GM21723 (cell line): ENCODE results near the gene RALY.

ENCODE experiments used
- ATAC-seq: cut with Tn5 transposase; IDR thresholded peaks from one replicate; pipeline ENCODE4 v1.9.1; 2021; ENCODE audit warnings: mild to moderate bottlenecking, moderate library complexity; ENCODE audit not compliant: unreplicated experiment

The RALY gene

DNA sequence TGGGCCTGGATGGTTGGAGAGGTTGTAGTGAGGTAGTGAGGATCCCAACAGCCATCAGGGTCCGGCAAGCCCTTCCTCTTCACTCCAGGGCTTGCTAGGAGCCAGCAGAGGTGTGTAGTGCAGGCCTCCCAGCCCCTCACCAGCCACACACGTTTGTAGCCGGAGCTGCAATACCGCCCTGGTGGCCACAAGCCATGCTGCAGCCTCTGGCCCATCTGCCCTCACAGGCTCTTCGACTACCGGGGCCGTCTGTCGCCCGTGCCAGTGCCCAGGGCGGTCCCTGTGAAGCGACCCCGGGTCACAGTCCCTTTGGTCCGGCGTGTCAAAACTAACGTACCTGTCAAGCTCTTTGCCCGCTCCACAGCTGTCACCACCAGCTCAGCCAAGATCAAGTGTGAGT is 81.9 kb downstream of the RALY start:
- no peak for ATAC-seq

DNA sequence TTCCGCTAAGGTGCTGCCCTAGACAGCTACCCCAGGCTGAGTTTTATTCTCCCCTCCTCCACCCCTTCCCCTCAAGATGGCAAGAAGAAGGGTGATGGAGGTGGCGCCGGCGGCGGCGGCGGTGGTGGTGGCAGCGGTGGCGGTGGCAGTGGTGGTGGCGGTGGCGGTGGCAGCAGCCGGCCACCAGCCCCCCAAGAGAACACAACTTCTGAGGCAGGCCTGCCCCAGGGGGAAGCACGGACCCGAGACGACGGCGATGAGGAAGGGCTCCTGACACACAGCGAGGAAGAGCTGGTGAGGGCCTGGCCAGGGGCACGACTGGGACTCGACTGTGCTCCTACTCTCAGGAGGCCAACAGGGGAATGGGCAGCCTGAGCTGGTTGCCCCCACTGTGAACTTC is 83.2 kb downstream of the RALY start:
- no peak for ATAC-seq

DNA sequence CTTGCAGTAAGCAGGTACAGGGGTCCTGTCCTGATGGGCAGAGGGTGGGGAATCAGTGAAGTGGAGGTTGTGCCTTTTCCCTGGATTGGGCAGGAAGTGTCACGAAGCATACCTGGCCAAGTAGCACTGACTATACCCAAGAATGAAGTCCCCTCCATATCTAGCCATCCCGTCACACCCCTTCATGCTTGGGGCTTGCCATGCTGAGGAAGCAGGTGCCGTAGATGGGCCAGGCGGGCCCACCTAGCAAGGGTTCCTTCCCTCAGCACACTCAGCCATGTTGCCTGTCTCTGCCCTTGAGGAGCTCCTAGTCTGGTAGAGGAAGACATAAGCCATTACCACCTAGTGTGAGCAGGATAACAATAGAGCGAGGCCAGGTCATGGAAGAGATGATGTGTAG is 84.8 kb downstream of the RALY start:
- ATAC-seq: no peak

DNA sequence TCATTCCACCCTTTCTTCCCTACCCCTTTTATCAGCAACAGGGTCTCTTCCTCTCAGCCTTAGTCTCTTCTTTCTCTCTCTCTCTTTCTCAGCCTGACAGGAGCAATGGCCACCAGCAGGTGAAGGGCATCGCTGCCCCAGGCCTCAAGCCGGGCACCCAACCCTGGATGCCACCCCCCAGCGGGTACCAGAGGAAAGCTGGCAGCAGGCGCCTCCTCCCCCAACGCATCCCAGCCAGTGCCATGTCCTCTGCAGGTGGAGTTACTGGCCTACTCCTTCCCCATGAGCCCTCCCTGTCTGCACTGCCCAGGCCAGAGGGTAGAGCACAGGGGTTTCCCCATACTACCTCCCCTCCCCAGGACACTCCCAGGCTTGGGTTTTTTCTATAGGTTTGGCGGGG is 86.1 kb downstream of the RALY start:
- ATAC-seq: no peak

DNA sequence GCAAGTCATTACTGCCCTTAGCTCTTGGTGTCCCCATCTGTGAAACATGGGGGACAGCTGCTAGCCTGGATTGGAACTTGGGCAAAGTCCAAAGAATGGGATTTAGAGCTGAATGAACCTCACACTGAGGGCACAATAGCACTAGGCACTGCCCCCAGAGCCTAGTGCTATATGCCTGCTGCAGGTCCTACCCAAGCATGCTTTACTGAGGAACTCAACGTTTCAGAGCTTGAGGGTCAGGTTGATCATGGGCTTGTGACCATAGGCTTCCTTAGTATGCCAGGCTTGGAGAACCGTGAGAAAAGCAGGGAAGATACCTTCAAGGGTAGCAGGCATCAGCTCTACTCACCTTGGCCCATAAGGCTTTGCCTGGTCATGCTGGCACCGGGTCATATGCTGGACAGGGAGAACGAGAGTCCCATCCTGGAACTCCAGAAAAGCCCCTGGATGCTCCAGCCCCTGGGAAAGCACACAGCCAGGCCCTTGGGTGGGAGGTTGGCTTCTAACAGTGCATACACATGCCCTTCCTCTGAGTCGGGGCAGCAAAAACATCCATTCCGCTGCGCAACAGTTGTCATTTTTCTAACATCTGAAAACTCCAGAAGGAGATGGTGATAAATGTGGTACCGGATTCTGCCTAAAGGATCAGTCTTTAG is 88.6 kb downstream of the RALY start:
- ATAC-seq: no peak

DNA sequence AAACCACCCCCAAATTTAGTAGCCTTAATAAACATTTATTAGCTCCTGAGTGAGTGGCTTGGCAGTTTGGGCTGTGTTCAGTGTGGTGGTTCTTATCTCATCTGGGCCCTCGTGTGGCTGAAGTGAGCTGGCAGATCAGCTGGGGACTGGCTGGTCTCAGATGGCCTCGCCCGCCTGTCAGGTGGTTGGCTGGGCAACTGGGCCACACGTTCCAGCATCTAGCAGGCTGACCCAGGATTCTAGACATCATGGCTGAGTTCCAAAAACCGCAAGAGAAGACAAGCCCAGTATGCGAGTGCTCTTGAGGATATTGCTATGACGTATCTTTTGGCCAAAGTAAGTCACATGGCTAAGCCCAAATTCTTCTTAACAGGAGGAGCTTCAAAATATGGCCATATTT is 89.4 kb downstream of the RALY start:
- no peak for ATAC-seq

DNA sequence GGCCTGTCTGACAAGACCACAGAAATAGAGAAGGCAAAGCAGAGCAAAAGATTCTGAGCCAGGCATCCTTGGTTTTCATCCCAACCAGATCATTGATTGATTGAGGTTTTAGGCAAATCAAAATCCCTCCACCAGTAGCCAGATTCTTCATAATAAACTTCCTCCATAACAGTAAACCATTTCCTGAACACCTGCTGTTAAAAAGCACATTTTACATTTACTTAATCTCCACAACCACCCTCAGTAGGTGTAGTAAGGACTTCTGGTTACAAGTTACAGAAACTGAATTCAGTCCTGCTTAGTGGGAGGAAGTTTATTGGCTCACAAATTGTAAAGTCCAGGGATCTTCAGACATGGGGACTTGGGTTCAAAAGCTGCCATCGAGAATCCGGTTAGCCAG is 90.1 kb downstream of the RALY start:
- ATAC-seq: no peak

DNA sequence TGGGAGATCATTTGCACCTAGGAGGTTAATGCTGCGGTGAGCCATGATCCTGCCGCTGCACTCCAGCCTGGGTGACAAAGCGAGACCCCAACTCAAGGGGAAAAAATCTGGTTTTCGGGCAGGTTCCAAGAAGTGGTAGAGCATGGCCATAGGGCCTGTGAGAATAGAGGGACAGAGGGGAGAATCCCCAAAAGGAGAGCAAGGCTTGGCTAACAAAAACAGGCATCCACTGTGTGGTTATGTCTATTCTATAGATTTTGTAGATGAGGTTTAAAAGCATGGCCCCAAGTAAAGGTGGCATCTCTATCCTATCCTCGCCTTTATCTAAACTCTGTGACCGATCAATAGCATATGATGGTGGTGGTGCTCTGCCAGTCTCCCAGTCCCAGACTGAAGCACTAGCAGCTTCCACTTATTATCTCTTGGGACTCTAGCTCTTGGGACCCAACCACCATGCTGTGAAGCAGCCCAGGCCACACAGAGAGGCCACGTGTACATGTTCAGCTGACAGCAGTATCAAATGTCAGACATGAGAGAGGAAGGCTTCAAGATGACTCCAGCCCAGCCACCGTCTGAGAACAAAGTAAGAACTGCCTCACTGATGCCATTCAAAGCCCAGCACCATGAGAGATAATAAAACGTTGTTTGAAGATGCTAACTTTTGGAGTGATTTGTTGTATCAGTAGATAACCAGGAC is 90.7 kb downstream of the RALY start:
- no peak for ATAC-seq

DNA sequence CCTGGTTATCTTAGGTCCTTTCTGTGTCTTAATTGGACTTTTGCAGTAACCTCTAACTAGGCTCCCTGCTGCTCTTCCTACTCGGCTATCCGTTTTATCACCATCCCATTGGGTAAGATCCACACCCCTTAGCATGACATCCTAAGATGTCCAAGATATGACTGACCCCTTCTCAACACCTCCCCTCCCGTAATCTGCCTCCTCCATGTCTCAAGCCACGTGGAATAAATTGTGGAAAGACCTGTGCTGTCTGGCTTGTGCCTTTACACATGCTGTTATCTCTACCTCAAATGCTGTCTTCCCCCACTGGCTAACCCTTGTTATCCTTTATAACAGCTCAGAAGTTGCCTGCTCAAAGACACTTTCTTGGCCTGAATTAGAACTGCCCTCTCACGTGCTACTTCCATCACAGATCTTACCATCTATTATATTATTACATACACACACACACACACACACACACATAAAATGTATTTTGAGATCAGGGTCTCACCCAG is 91.9 kb downstream of the RALY start:
- no peak for ATAC-seq

DNA sequence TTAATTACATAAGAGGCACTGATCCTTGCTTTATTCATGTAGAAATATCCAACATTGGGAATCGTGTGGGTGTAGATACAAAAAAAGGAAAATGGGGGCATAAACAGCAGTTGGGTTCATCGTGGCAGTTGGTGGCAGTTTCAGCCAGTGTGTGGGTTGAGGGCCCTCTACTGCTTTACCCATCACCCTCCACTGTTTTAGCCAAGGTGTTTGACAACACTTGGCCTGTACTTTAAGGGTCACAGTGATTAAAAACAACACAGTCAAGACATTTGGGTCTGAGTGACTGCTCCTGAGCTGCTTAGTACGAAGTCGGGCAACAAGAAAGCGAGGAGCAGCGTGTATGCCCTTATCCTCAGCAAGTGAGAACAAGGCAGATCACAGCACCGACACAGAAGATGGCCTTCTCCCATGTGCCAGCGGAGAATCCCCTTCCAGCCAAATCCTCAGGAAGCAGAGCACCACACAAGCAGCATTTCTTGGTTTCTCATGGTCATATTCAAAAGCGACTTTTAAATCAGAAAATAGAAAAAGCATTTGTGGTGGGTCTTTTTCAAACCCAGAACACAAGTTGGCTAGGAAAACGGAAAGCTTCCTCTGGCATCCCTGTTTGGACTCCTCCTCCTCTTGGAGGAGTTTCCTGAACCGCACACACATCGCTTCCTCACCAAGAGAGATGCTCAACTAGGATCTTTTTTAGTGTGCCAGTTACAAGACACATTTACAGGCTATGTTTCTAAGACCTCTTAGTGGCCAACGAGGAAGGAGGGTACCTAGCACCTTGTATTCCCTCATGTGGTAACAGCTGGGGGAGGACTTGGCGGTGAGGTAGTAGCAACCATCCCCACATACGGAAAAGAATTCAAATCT is 94.8 kb downstream of the RALY start:
- ATAC-seq: no peak

DNA sequence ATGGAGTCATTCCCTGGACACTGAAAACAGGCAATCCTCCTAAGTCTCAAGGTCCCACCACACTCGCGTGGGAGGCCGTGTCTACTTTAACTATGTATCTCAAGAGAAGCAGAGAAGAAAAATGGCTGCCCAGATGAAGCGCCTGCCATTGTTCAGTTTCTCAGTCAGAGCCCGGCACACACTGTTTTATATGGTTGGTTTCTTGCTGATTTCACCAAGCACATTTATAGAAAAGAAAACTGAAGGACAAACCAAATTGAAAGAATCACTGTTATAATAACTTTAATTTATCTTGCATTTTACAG is 95.4 kb downstream of the RALY start:
- ATAC-seq: no peak

DNA sequence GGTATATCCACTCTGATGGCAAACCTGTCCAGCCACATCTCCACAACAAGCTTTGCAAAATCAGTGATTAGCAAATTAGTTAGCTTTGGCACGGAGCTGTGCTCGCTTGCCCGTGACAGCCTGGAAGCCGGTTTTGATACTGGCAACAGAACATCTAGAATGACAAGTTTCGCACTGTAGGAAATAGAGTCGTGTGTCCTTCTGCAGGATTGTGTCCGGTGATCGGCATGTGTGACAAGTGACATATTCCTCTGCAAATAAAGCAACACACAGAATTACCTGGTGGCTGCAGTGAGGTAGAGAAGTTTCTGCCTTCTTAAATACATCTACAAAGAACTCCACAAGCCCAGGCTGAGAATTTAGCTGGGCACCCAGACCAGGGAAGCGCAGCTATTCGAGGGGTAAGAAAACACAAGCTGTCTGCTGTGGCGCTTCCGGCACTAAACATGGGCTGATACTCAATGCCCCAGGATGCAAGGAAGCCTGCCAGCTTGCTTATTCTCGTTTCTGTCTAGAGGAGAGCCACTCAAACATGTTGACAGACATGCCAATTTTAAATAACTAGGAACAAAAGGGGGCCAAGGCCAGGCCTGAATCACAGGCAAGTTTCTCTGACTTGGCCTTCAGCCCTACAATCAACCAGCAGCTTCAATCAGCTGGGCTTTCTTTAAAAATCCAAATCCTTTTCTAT is 96.1 kb downstream of the RALY start:
- no peak for ATAC-seq

DNA sequence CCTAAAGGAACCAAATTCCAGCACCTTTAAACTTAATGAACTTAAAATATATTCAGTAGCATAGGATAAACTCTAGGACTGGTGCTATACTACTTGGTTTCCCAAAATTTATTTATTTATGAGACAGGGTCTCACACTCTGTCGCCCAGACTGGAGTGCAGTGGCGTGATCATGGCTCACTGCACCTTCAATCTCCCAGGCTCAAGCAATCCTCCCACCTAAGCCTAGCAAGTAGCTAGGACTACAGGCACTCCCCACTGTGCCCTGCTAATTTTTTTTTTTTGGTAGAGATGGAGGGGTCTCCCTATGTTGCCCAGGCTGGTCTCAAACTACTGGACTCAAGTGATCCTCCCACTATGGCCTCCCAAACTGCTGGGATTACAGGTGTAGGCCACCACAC is 96.9 kb downstream of the RALY start:
- ATAC-seq: no peak

DNA sequence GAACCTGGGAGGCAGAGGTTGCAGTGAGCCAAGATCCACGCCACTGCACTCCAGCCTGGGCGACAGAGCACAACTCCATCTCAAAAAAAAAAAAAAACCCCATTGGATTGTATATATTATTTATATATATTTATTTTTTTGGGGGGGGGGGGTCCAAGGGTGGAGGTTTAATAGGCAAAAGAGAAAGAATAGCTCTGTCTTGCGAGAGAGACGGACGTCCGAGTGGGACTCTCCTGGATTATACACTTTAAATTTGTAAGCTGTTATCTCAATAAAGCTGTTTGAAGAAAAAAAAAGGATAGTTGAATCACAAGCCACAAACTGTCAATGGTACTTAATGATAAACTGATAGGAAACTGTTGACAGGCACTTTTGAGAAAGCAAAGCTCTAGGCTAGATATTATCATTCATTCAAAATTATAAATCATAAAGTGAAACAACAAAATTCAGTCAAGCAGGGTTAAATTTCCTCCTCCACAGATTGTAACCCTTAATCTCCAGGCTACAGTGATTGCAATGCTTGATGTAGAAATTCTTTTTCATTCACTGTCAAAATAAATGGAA is 98.0 kb downstream of the RALY start:
- ATAC-seq: no peak

DNA sequence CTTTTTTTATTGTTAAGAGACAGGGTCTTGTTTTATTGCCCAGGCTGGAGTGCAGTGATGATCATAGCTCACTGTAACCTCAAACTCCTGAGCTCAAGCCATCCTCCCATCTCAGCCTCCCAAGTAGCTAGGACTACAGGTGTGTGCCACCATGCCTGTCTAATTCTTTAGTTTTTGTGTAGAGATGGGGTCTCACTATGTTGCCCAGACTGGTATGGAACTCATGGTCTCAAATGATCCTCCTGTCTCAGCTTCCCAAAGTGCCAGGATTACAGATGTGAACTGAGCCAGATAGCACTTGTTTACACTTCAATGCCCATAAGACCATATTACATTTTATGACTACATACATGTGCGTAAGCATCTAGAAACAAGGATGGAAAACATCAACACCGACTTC is 100.2 kb downstream of the RALY start:
- no peak for ATAC-seq

DNA sequence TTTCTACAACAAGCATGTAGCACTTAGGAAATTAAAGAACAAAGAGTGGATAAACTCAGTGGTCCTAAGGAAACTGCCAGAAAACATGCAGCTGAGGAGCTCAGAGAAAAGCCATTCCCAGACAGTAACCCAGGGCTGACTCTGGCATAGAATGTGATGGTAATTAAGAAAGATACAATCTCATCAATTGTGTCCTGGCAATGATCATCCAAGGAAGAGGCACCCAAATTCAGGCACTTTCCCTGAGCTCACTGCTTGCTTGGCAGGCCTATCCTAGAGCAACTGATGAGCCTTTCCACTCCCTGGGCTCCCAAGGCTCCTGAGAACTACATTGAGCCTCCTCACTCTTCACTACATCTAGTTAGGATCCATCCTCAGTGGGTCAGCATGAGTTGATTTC is 102.1 kb downstream of the RALY start:
- ATAC-seq: no peak

DNA sequence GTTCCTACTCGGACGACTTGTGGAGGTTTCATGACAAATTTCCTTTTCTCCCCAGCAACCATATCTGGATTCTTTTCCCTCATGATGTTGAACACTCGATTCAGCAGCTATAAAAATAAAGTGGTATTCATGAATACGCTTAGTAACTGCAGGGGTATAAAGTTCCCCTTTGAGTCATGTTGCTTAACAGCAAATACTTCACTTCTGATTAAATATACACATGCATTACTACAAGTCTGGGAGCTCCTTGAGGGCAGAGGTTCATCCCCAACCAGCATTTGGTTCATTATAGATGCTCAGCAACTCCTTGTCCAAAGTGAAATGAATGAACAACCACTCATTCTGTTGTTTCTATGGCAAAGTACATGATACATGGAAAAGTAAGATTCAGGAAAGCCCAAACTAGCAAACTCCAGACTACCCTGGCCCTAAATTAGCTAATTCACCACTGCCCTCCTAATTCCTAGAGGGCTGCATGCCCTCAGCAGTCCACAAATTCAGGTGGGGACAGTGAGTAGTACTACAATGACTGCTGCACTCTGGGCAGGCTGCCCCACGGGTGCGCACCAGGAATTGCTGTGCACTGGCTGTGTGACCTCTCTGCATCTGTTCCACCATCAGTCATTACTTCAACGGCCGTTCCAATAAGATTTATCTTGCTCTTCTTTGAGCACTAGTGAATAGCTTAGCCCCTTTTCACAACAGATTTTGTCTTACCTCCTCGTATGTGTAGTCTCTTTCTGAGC is 103.2 kb downstream of the RALY start:
- no peak for ATAC-seq

DNA sequence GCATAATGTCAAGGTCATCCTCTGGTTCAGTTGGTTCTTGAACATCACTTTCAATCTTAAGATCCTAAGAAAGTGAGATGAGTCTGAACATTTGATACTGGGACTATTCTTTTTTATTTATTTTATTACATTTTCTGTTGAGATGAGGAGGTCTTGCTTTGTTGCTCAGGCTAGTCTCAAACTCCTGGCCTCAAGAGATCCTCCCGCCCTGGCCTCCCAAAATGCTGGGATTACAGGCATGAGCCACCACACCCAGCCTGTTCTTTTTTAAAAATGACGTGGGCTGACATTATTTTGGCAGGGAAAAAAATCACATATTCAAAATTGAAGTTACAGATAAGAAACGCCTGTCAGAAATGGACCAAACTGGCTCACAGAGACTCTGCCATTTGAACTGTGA is 104.9 kb downstream of the RALY start:
- no peak for ATAC-seq

DNA sequence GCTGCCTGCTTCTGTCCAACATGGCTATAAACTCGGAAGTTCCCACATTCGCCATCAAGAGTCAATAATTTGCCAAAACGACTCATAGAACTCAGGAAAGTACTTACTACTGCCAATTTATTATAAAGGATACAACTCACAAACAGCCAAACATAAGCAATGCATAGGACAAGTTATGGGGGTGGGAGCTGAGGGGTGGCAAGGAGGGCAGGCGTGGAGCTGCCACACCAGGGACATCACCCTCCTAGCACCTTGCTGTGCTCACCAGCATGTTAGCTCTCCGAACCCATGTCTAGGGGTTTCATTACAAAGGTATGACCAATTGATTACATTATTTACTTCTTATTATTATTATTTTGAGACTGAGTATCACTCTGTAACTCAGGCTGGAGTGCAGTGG is 106.0 kb downstream of the RALY start:
- no peak for ATAC-seq

DNA sequence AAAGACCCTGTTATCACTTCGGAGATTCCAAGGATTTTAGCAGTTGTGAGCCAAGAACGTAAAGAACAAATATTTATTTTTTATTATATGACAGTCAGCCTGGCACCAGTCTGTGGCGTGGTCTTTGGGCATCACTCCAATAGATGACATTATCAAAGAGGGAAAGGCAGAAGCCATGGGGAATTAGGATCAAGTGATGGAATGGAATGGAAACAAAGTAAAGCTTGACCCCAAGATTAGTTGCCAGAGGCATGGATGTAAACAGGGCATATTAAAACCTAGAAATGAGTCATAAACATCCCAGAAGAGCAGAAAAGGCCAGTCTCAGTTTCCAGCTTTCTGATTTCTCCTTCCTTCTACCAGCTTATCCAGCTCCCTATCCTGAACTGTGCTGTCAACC is 106.9 kb downstream of the RALY start:
- no peak for ATAC-seq
